Left lung (tissue), 10 donors: ENCODE data around the gene MPP3. TPM values are rescaled to one million over a fixed set of nuclear protein-coding genes. Genes with fewer than 3 reads are reported as not detected.

Source experiments
- ATAC-seq: fragments of 200-7000 bp; cut with Tn5 transposase; one replicate; pipeline ENCODE4 v1.9.1; 2020; ENCODE audit warnings: moderate library complexity
- DNase-seq, 4 donors: peaks; one replicate each; pipeline ENCODE4 v3.0.0-alpha.2; 2013 to 2020
- H3K27ac ChIP-seq, 2 donors: fragments of 200-600 bp; sonication (generic) in 1 of 2; one replicate each; pipeline versions ENCODE4 v1.5.0 to v1.8.0; 2020 to 2021
- H3K27me3 ChIP-seq, 2 donors: fragments of 200-600 bp; sonication (generic) in 1 of 2; one replicate each; pipeline versions ENCODE4 v1.5.0 to v1.8.0; 2020 to 2021
- H3K36me3 ChIP-seq, 2 donors: fragments of 200-600 bp; sonication (generic) in 1 of 2; one replicate each; pipeline versions ENCODE4 v1.5.0 to v1.8.0; 2020 to 2021
- H3K4me1 ChIP-seq, 2 donors: fragments of 200-600 bp; one replicate each; pipeline ENCODE4 v1.8.0; 2021
- H3K4me3 ChIP-seq, 2 donors: fragments of 200-600 bp; sonication (generic) in 1 of 2; one replicate each; pipeline versions ENCODE4 v1.5.0 to v1.8.0; 2020 to 2021; ENCODE audit warnings: mild to moderate bottlenecking in 1 of 2
- H3K9me3 ChIP-seq, 2 donors: fragments of 200-600 bp; sonication (generic) in 1 of 2; one replicate each; pipeline versions ENCODE4 v1.5.0 to v1.8.0; 2020 to 2021
- CTCF ChIP-seq, 2 donors: fragments of 200-600 bp; sonication (generic) in 1 of 2; IDR thresholded peaks; one replicate each; pipeline versions ENCODE4 v1.5.0 to v1.8.0; 2021; ENCODE audit warnings: antibody characterized with exemption in 2 of 2
- intact Hi-C, 2 donors: fragments of 100-400 bp; cut with DNase I; formaldehyde crosslinking; loops; one replicate each; pipeline versions ENCODE4 v1.11.2 to v1.14.2; 2022
- polyA plus RNA-seq, 6 donors: library from polyadenylated mRNA; unstranded; fragments of 120-200 nt; gene quantifications; one replicate each; pipeline ENCODE4 v1.2.1, GENCODE V29; 2013; ENCODE audit not compliant: insufficient read length in 6 of 6
- total RNA-seq, 2 donors: library from RNA; stranded (reverse); fragmentation: NEBNext Ultra II Directional; extraction: Animal tissue kit (Norgen Biotek cat#: 25700); gene quantifications; one replicate each; pipeline ENCODE4 v1.2.1, GENCODE V29; 2021
- donor health status: DM: no; HTN: yes; CAD: no.
- donor health status: DM: no; HTN: no; CAD: no.

MPP3 gene
- total and polyA plus RNA-seq, 8 donors = 8.0 to 17.9 (median 13.0) TPM

GRCh38 chr17:43809121-43809520 lies 23.8 kb downstream of the MPP3 start:
- H3K4me3 ChIP-seq = no peak overlapping the region
- ATAC-seq (no peak), DNase-seq (no peak)
- no peaks in the 10 kb centered on the region for H3K4me1 ChIP-seq
- intact Hi-C loops = no loop called here
- H3K27me3 ChIP-seq = no peaks in the 10 kb centered on the region
- H3K27ac ChIP-seq = no peak overlapping the region
- no peaks in the 10 kb centered on the region for H3K9me3 ChIP-seq
- no peak for TF ChIP-seq CTCF (IDR thresholded peaks at IDR 0.05)
- peaks cover 0 to 51% of the 10 kb centered on the region in 2 donors for H3K36me3 ChIP-seq

- DNase-seq (no peak), ATAC-seq (no peak)
- Histone ChIP-seq H3K4me3 (no peak overlapping the region), H3K4me1 (no peaks in the 10 kb centered on the region), H3K36me3 (peaks cover 0 to 41% of the 10 kb centered on the region in 2 donors), H3K27ac (no peak overlapping the region), H3K9me3 (no peaks in the 10 kb centered on the region), H3K27me3 (no peaks in the 10 kb centered on the region)
- TF ChIP-seq CTCF (IDR thresholded peaks at IDR 0.05) = no peak
- intact Hi-C loops = no loop called here
These were observed 24.9 kb downstream of the MPP3 start for GRCh38 chr17:43808076-43808475.

- intact Hi-C loops = no loop called here
- TF ChIP-seq CTCF (IDR thresholded peaks at IDR 0.05) = no peak
- H3K4me1 ChIP-seq = no peaks in the 10 kb centered on the region
- ATAC-seq = no peak
- no peak overlapping the region for H3K4me3 ChIP-seq
- no peak overlapping the region for H3K27ac ChIP-seq
- peaks cover 0 to 23% of the 10 kb centered on the region in 2 donors for H3K36me3 ChIP-seq
- no peaks in the 10 kb centered on the region for H3K9me3 ChIP-seq
- H3K27me3 ChIP-seq = no peaks in the 10 kb centered on the region
- DNase-seq = no peak
These were observed 27.8 kb downstream of the MPP3 start for GRCh38 chr17:43805117-43805516.

- DNase-seq (no peak), ATAC-seq (no peak)
- no peak overlapping the region for H3K27ac ChIP-seq
- intact Hi-C loops = no loop called here
- no peaks in the 10 kb centered on the region for H3K4me1 ChIP-seq
- H3K27me3 ChIP-seq = no peaks in the 10 kb centered on the region
- no peaks in the 10 kb centered on the region for H3K9me3 ChIP-seq
- H3K36me3 ChIP-seq = peaks cover 0 to 13% of the 10 kb centered on the region in 2 donors
- no peak overlapping the region for H3K4me3 ChIP-seq
- no peak for TF ChIP-seq CTCF (IDR thresholded peaks at IDR 0.05)
These were observed 29.2 kb downstream of the MPP3 start for GRCh38 chr17:43803758-43804157.

GRCh38 chr17:43801844-43802243 lies 31.1 kb downstream of the MPP3 start:
- TF ChIP-seq CTCF (IDR thresholded peaks at IDR 0.05) = no peak
- ATAC-seq = no peak

More at GRCh38 chr17:43801844-43802243, 31.1 kb downstream of the MPP3 start:
- H3K4me1 ChIP-seq = no peaks in the 10 kb centered on the region
- H3K9me3 ChIP-seq = no peaks in the 10 kb centered on the region
- H3K4me3 ChIP-seq = no peak overlapping the region
- no peak overlapping the region for H3K27ac ChIP-seq
- no peak for DNase-seq
- peaks cover 0 to 8% of the 10 kb centered on the region in 2 donors for H3K36me3 ChIP-seq
- intact Hi-C loops = no loop called here
- H3K27me3 ChIP-seq = no peaks in the 10 kb centered on the region
